Activated CD4-positive, alpha-beta T cell treated with anti-CD3 and anti-CD28 coated beads, Interleukin-2, amount 10 ng/mL, durations not matched to agents 7 days and 5 days (primary cell): ENCODE measurements around the gene SLC25A45. TPM values are rescaled to one million over a fixed set of nuclear protein-coding genes. Genes with fewer than 3 reads are reported as not detected.
"Not testable (repeated sequence)": the region's sequence is repeated elsewhere in the genome, so short reads cannot be mapped to it uniquely, and the experiment has no call there.

Experiments
- CTCF ChIA-PET: fragments of 350-600 bp; sonication (Branson Sonifier 250); formaldehyde crosslinking; loops from one replicate; lab custom pipeline; 2021; ENCODE audit warnings: antibody characterized with exemption; lab: Charles Lee
- POLR2A ChIA-PET: fragments of 350-600 bp; sonication (Branson Sonifier 250); formaldehyde crosslinking; loops from one replicate; lab custom pipeline; 2021; ENCODE audit warnings: antibody characterized with exemption; lab: Charles Lee
- DNase-seq: peaks from one replicate; pipeline ENCODE4 v3.0.0-alpha.2; 2020
- H3K27ac Mint-ChIP-seq: one replicate; pipeline ENCODE4 v1.8.0; 2021; ENCODE audit warnings: mild to moderate bottlenecking, moderate library complexity, mixed read lengths
- H3K27me3 Mint-ChIP-seq: one replicate; pipeline ENCODE4 v1.8.0; 2021; ENCODE audit warnings: mixed read lengths
- H3K36me3 Mint-ChIP-seq: one replicate; pipeline ENCODE4 v1.8.0; 2021; ENCODE audit warnings: low read depth, mixed read lengths
- H3K4me1 Mint-ChIP-seq: one replicate; pipeline ENCODE4 v1.8.0; 2021; ENCODE audit warnings: mixed read lengths
- H3K4me3 Mint-ChIP-seq: one replicate; pipeline ENCODE4 v1.8.0; 2021; ENCODE audit warnings: mild to moderate bottlenecking, moderate library complexity, mixed read lengths
- H3K9me3 Mint-ChIP-seq: one replicate; pipeline ENCODE4 v1.8.0; 2021; ENCODE audit warnings: mixed read lengths
- total RNA-seq, 2 experiments: library from RNA; stranded (reverse); gene quantifications; one replicate each; pipeline ENCODE4 v1.2.3, GENCODE V29; 2021

The SLC25A45 gene
- total RNA-seq, 2 experiments from 2014 or later = 40.9 TPM

DNA sequence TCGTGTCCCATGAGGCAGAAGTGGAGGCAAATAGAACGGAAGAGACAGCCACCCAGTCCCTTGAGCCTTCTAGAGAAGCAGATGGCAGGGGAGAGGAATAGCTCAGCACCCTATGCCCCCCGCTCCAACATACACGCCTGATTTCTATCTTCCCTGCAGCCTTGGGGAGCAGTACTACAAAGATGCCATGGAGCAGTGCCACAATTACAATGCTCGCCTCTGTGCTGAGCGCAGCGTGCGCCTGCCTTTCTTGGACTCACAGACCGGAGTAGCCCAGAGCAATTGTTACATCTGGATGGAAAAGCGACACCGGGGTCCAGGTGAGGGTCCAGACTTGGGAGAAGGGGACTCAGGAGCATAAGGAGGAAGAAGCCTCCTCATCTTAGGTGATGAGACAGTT is 42.2 kb downstream of the SLC25A45 start:
- no peaks in the 10 kb centered on the region for H3K9me3 Mint-ChIP-seq
- H3K27ac Mint-ChIP-seq = no peak overlapping the region
- H3K4me3 Mint-ChIP-seq = no peak overlapping the region
- no peak for DNase-seq
- H3K27me3 Mint-ChIP-seq = no peaks in the 10 kb centered on the region
- peaks cover 22% of the 10 kb centered on the region for H3K4me1 Mint-ChIP-seq
- POLR2A ChIA-PET = no interaction called here
- CTCF ChIA-PET = interaction anchor here (2.3 kb wide), 1 partner anchor 11 kb away, joined by 10 read pairs; no protein-coding TSS in a partner anchor
- H3K36me3 Mint-ChIP-seq = peaks cover 33% of the 10 kb centered on the region

DNA sequence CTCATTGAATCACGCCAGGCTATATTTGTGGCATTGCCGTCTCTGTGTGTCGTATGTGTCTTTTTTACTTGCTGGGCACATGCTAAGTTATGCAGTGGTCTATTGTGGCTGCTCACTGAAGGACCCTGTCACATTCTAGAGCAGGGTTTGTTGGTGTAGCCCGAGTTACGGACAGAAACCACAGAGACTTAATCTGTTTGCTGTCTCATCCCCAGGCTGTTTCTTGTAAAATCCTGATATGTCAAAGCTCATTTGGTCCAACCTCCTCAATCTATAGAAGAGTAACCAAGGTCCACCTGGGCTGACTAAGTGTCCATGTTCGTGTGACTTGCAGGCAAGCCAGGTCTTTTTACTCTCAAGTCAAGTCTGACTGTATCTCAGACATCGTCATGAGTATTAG is 43.8 kb downstream of the SLC25A45 start:
- H3K9me3 Mint-ChIP-seq = no peaks in the 10 kb centered on the region
- no peak overlapping the region for H3K27ac Mint-ChIP-seq
- H3K4me3 Mint-ChIP-seq = no peak overlapping the region
- ChIA-PET CTCF (interaction anchor here (0.6 to 2.3 kb wide), 4 partner anchors 9 to 424 kb away, joined by 3 to 10 read pairs (median 4); no protein-coding TSS in a partner anchor), POLR2A (no interaction called here)
- peaks cover 31% of the 10 kb centered on the region for H3K36me3 Mint-ChIP-seq
- H3K4me1 Mint-ChIP-seq = peaks cover 31% of the 10 kb centered on the region
- no peaks in the 10 kb centered on the region for H3K27me3 Mint-ChIP-seq
- DNase-seq = no peak

DNA sequence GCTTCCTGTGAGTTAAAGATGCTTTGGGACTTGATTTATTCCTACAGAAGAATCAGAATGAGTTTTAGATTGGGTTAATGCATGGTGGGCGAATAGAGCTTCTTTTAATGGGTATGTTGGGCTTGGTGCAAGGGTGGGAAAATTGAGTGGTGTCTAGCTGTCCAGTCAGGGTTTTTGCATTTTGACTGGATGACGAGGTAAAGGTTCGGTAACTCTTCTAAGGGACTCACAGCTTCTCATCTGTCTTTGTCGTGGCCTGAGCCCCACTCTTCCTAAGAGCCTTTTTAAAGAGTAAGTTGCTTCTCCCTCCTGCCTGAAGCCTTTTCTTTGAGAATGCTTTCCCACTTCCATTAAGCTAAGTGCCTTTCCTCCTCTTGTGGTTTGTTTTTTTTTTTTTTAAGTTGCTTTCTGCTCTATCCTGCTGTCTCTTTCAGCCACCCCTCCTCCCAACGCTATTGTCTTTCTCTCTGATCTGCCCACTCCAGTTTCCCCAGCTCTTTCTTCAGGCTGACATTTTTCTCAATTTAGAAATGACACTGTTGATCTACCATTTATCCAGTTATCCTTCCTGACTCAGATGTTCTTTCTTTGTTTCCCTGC is 47.6 kb downstream of the SLC25A45 start:
- ChIA-PET POLR2A (interaction anchor here (0.6 kb wide), 1 partner anchor 281 kb away, joined by 3 read pairs; the partner anchor contains the start of gene PCNX3), CTCF (interaction anchor here (0.7 to 4.2 kb wide), 8 partner anchors 11 to 217 kb away, joined by 3 to 40 read pairs (median 3); partner anchors contain the start of gene CDC42EP2)
- H3K4me3 Mint-ChIP-seq = peak overlapping the region; percentile 83
- peaks cover 34% of the 10 kb centered on the region for H3K4me1 Mint-ChIP-seq
- peak overlapping the region; percentile 81 for H3K27ac Mint-ChIP-seq
- no peaks in the 10 kb centered on the region for H3K9me3 Mint-ChIP-seq
- no peaks in the 10 kb centered on the region for H3K27me3 Mint-ChIP-seq
- peaks cover 19% of the 10 kb centered on the region for H3K36me3 Mint-ChIP-seq
- DNase-seq = no peak

DNA sequence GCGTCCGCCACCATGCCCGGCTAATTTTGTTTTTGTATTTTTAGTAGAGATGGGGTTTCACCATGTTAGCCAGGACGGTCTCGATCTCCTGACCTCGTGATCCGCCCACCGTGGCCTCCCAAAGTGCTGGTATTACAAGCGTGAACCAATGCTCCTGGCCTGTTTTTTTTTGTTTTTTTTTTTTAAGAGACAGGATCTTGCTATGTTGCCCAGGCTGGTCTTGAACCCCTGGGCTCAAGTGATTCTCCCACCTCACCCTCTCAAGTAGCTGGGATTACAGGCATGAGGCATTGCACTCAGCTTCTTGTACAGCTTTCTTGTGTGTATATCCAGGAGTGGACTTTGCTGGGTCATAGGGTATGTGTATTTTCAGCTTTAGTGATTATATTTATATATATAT is 49.9 kb downstream of the SLC25A45 start:
- not testable (repeated sequence) for H3K27me3 Mint-ChIP-seq, DNase-seq, H3K4me3 Mint-ChIP-seq, H3K9me3 Mint-ChIP-seq, H3K27ac Mint-ChIP-seq
- CTCF ChIA-PET = interaction anchor here (0.7 to 4.2 kb wide), 7 partner anchors 9 to 208 kb away, joined by 3 to 40 read pairs (median 4); partner anchors contain the start of gene CDC42EP2
- Mint-ChIP-seq H3K4me1 (peaks cover 27% of the 10 kb centered on the region), H3K36me3 (peaks cover 13% of the 10 kb centered on the region)
- POLR2A ChIA-PET = interaction anchor here (0.6 kb wide), 1 partner anchor 18 kb away, joined by 4 read pairs; the partner anchor contains the start of gene CDC42EP2

DNA sequence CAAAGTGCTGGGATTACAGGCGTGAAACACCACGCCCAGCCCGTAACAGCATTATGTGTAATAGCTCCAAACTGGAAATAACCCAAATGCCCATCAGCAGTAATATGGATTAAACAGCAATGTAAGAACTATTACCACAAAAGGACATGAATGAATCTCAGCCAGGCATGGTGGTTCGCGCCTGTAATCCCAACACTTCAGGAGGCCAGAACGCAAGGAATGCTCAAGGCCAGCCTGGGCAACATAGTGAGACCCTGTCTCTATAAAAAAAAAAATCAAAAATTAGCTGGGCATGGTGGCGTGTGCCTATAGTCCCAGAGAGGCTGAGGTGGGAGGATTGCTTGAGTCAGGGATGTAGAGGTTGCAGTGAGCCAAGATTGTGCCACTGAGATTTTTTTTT is 51.9 kb downstream of the SLC25A45 start:
- ChIA-PET CTCF (interaction anchor here (0.7 to 3.5 kb wide), 19 partner anchors 8 to 512 kb away, joined by 3 to 45 read pairs (median 4); partner anchors contain the start of genes CDC42EP2 and POLA2), POLR2A (interaction anchor here (0.7 kb wide), 1 partner anchor 246 kb away, joined by 4 read pairs; the partner anchor contains the start of gene EHBP1L1)
- no peaks in the 10 kb centered on the region for H3K27me3 Mint-ChIP-seq
- H3K27ac Mint-ChIP-seq = no peak overlapping the region
- no peaks in the 10 kb centered on the region for H3K9me3 Mint-ChIP-seq
- H3K4me3 Mint-ChIP-seq = no peak overlapping the region
- DNase-seq = no peak
- peaks cover 11% of the 10 kb centered on the region for H3K36me3 Mint-ChIP-seq
- peaks cover 23% of the 10 kb centered on the region for H3K4me1 Mint-ChIP-seq

DNA sequence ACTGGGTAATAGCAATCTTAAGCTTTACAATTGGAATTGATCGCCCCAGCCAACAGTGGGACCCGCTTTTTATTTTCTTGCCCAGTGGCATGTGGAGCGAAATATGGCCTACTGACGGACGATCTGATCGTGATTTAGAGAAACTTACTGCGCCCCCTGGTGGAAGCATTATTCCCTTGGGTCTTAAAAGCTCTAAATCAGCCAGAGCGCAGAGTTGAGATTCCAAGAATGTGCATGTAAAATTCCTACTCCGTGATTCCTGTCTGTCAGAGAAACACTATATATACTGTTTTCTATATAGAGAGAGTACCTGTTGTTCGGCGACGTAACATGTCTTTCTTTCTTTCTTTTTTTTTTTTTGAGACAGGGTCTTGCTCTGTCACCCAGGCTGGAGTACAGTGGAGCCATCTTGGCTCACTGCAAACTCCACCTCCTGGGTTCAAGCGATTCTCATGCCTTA is 52.5 kb downstream of the SLC25A45 start:
- H3K4me3 Mint-ChIP-seq = no peak overlapping the region
- CTCF ChIA-PET = interaction anchor here (0.6 to 3.5 kb wide), 29 partner anchors 9 to 511 kb away, joined by 3 to 45 read pairs (median 4); partner anchors contain the start of genes CDC42EP2, FRMD8 and POLA2

DNA sequence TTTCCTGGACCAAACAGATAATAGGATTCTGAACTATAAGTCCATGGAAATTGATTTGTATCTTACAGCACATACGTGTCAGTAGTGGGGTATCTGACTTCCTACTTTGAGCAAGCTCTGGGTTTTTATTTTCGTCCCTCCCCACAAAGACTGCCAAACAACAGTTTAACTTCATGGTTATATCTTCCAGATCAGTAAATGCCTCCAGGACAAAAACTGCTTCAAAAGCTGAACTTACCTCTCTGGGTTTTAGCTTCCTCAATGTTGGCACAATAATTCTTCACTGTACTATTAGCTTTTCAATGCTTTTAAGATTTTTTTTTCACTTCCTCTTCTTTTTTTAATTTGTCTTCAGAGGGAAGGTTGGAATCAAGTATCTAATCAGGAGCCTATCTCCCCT is 53.0 kb downstream of the SLC25A45 start:
- H3K4me1 Mint-ChIP-seq = peaks cover 12% of the 10 kb centered on the region
- no peak for DNase-seq
- ChIA-PET CTCF (interaction anchor here (0.6 to 3.5 kb wide), 27 partner anchors 9 to 511 kb away, joined by 3 to 45 read pairs (median 4); partner anchors contain the start of genes CDC42EP2, FRMD8 and POLA2), POLR2A (interaction anchor here (0.7 kb wide), 1 partner anchor 1358 kb away, joined by 3 read pairs; no protein-coding TSS in a partner anchor)
- H3K27me3 Mint-ChIP-seq = no peaks in the 10 kb centered on the region
- no peak overlapping the region for H3K4me3 Mint-ChIP-seq
- H3K9me3 Mint-ChIP-seq = no peaks in the 10 kb centered on the region
- no peak overlapping the region for H3K27ac Mint-ChIP-seq
- peaks cover 3% of the 10 kb centered on the region for H3K36me3 Mint-ChIP-seq

More for the DNA sequence above, 52.5 kb downstream of the SLC25A45 start:
- peaks cover 17% of the 10 kb centered on the region for H3K4me1 Mint-ChIP-seq
- POLR2A ChIA-PET = interaction anchor here (0.7 kb wide), 1 partner anchor 246 kb away, joined by 4 read pairs; the partner anchor contains the start of gene EHBP1L1
- H3K27me3 Mint-ChIP-seq = no peaks in the 10 kb centered on the region
- DNase-seq = peak; percentile 90
- H3K27ac Mint-ChIP-seq = no peak overlapping the region
- H3K9me3 Mint-ChIP-seq = no peaks in the 10 kb centered on the region
- H3K36me3 Mint-ChIP-seq = peaks cover 5% of the 10 kb centered on the region

DNA sequence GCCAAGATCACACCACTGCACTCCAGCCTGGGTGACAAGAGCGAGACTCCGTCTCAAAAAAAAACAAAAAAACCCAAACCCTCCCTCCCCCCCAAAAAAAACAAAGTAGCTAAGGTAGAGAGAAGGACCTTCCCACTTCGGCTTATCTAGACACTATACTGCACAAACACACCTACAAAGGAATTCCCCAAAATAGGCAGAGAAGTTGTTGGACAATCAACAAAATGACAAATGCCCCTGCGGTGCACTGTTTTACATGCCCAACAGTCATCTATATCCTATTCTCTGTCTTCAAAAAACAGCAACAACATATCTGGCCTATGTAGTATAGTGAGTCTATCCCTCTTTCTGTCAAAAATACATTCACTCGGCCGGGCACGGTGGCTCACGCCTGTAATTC is 55.4 kb downstream of the SLC25A45 start:
- no peak for DNase-seq
- no peak overlapping the region for H3K27ac Mint-ChIP-seq
- no peaks in the 10 kb centered on the region for H3K36me3 Mint-ChIP-seq
- ChIA-PET CTCF (interaction anchor here (0.6 to 0.8 kb wide), 2 partner anchors 32 to 42 kb away, joined by 3 to 4 read pairs; no protein-coding TSS in a partner anchor), POLR2A (no interaction called here)
- no peaks in the 10 kb centered on the region for H3K27me3 Mint-ChIP-seq
- H3K9me3 Mint-ChIP-seq = no peaks in the 10 kb centered on the region
- peaks cover 9% of the 10 kb centered on the region for H3K4me1 Mint-ChIP-seq
- H3K4me3 Mint-ChIP-seq = no peak overlapping the region

DNA sequence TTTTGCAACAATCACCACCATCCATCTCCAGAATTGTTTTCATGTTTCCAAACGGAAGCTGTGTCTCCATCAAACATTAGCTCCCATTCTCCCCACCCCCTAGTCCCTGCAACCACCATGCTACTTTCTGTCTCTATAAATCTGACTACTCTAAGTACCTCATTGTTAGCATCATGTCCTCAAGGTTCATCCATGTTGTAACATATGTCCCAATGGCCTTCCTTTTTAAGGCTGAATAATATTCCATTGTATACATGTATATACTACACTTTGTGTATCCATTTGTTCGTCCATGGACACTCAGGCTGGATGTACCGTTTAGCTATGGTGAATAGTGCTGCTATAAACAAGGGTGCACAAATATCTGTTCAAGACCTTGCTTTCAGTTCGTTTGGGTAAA is 57.0 kb downstream of the SLC25A45 start:
- POLR2A ChIA-PET = no interaction called here
- no peak for DNase-seq
- Mint-ChIP-seq H3K27me3 (no peaks in the 10 kb centered on the region), H3K36me3 (no peaks in the 10 kb centered on the region), H3K27ac (no peak overlapping the region), H3K9me3 (no peaks in the 10 kb centered on the region), H3K4me3 (no peak overlapping the region), H3K4me1 (peaks cover 9% of the 10 kb centered on the region)
- CTCF ChIA-PET = interaction anchor here (0.7 to 2.0 kb wide), 3 partner anchors 10 to 100 kb away, joined by 3 to 12 read pairs (median 4); partner anchors contain the start of gene CDC42EP2

Other genes starting within 250 kb of the SLC25A45 start
- 10 to 100 TPM; 40.5 to 42.2 TPM for gene SYVN1, start 248.1 kb downstream of the SLC25A45 start, total RNA-seq
- not detected for gene SPDYC, start 212.4 kb downstream of the SLC25A45 start, total RNA-seq
- 100 to 1,000 TPM; 192 to 207 TPM for gene CAPN1, start 200.7 kb downstream of the SLC25A45 start, total RNA-seq
- gene POLA2, start 120.7 kb downstream of the SLC25A45 start, total RNA-seq = 10 to 100 TPM; 47.7 to 55.2 TPM
- gene CDC42EP2, start 67.8 kb downstream of the SLC25A45 start, total RNA-seq = under 1 TPM; 0.25 to 0.67 TPM
- gene DPF2, start 48.8 kb downstream of the SLC25A45 start, total RNA-seq = 10 to 100 TPM; 61.1 to 75.6 TPM
- under 1 TPM; 0.42 to 0.79 TPM for gene TIGD3, start 27.9 kb downstream of the SLC25A45 start, total RNA-seq
- gene FRMD8, start 4.0 kb upstream of the SLC25A45 start, total RNA-seq = 10 to 100 TPM; 49.5 to 52.1 TPM
- 100 to 1,000 TPM; 463 to 610 TPM for gene NEAT1, start 40.2 kb upstream of the SLC25A45 start, total RNA-seq
- gene MALAT1, start 116.4 kb upstream of the SLC25A45 start, total RNA-seq = 1,000 to 10,000 TPM; 7,183 to 8,252 TPM
- gene SCYL1, start 142.4 kb upstream of the SLC25A45 start, total RNA-seq = 10 to 100 TPM; 59.1 to 62.1 TPM
- gene LTBP3, start 175.7 kb upstream of the SLC25A45 start, total RNA-seq = 10 to 100 TPM; 80.2 to 92.5 TPM
- gene ZNRD2, start 187.8 kb upstream of the SLC25A45 start, total RNA-seq = 10 to 100 TPM; 32.4 to 35.4 TPM
- 10 to 100 TPM; 34.1 to 42.1 TPM for gene FAM89B, start 189.9 kb upstream of the SLC25A45 start, total RNA-seq
- 10 to 100 TPM; 69.2 to 96.7 TPM for gene EHBP1L1, start 193.4 kb upstream of the SLC25A45 start, total RNA-seq
- 1 to 10 TPM in 1 of 2 experiments, under 1 TPM in 1; 1.00 to 3.3 TPM for gene KCNK7, start 213.2 kb upstream of the SLC25A45 start, total RNA-seq
- gene MAP3K11, start 231.6 kb upstream of the SLC25A45 start, total RNA-seq = 10 to 100 TPM; 61.0 to 67.1 TPM
- gene PCNX3, start 233.1 kb upstream of the SLC25A45 start, total RNA-seq = 10 to 100 TPM; 47.7 to 50.2 TPM